ENCODE measurements around the gene KDM4D. TPM values are rescaled to one million over a fixed set of nuclear protein-coding genes. Genes with fewer than 3 reads are reported as not detected.

The KDM4D gene
- total RNA-seq, 2 experiments from 2014 or later = 0.89 to 0.90 TPM

- H3K27ac Mint-ChIP-seq = peak overlapping the region; percentile 12
- no peak overlapping the region for H3K4me3 Mint-ChIP-seq
- peaks cover 31% of the 10 kb centered on the region for H3K4me1 Mint-ChIP-seq (ENCODE audit: low read depth)
- ATAC-seq (no peak), DNase-seq (no peak)
- no peaks in the 10 kb centered on the region for H3K36me3 Mint-ChIP-seq (ENCODE audit: low read depth)
- H3K9me3 Mint-ChIP-seq (ENCODE audit: insufficient read depth) = no peaks in the 10 kb centered on the region
- ChIA-PET POLR2A (no interaction called here), CTCF (interaction anchor here (1.3 to 2.0 kb wide), 2 partner anchors 8 to 134 kb away, joined by 4 to 5 read pairs; partner anchors contain the start of gene SRSF8)
- H3K27me3 Mint-ChIP-seq (ENCODE audit: low read depth) = peaks cover 4% of the 10 kb centered on the region
These were observed 40.0 kb upstream of the KDM4D start for GRCh38 chr11:94933223-94934130.

DNA sequence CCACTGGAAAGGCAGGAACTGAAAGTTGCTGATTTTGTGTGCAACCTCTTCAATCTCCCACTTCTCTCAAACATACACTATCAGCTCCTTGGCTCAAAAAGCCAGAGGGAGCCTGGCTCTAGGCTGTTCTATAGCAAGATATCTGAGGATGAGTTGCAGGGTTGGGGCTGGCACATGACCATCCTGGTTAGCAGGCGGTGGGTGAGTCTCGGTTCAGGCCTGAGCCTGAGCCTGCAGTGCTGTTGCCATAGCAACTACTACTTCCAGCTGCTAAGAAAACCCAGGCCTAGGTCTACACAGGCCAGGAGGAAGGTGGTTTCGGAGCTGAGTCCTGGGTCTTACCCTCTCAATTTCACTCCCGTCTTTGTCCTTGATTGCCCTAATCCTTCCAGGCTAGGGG lies 39.1 kb upstream of the KDM4D start:
- ChIA-PET POLR2A (no interaction called here), CTCF (interaction anchor here (1.3 to 2.1 kb wide), 3 partner anchors 9 to 133 kb away, joined by 4 to 5 read pairs (median 5); partner anchors contain the start of gene SRSF8)
- DNase-seq (peak; percentile 31), ATAC-seq (peak; percentile 74)
- H3K36me3 Mint-ChIP-seq (ENCODE audit: low read depth) = no peaks in the 10 kb centered on the region
- H3K4me3 Mint-ChIP-seq = no peak overlapping the region
- H3K4me1 Mint-ChIP-seq (ENCODE audit: low read depth) = peaks cover 26% of the 10 kb centered on the region
- H3K27me3 Mint-ChIP-seq (ENCODE audit: low read depth) = peaks cover 8% of the 10 kb centered on the region
- no peaks in the 10 kb centered on the region for H3K9me3 Mint-ChIP-seq (ENCODE audit: insufficient read depth)
- peak overlapping the region; percentile 46 for H3K27ac Mint-ChIP-seq

DNA sequence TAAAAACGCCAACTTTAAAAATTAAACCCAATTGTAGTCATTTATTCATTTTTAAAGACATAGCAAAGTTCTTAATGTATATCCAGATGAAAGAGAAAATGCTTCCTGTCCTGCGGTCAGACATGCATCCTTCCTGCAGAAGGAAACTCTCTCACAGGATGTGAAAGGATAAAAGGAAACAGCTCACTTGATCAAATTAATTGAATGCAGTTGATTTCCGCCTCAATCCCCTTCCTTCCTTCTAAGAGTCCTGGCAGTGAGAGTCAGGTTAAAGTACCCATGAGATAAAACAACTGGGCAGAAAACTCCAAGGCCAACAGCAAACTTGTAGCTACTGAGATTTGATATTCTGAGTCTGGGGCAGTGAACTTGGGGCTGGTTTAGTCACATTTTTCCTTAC lies 38.7 kb upstream of the KDM4D start:
- Mint-ChIP-seq H3K27ac (peak overlapping the region; percentile 46), H3K4me1 (ENCODE audit: low read depth) (peaks cover 26% of the 10 kb centered on the region), H3K4me3 (no peak overlapping the region), H3K9me3 (ENCODE audit: insufficient read depth) (no peaks in the 10 kb centered on the region), H3K27me3 (ENCODE audit: low read depth) (peaks cover 8% of the 10 kb centered on the region), H3K36me3 (ENCODE audit: low read depth) (no peaks in the 10 kb centered on the region)
- DNase-seq (no peak), ATAC-seq (peak; percentile 48)
- ChIA-PET POLR2A (no interaction called here), CTCF (interaction anchor here (1.0 to 2.1 kb wide), 4 partner anchors 9 to 132 kb away, joined by 3 to 5 read pairs (median 4); partner anchors contain the start of gene SRSF8)

DNA sequence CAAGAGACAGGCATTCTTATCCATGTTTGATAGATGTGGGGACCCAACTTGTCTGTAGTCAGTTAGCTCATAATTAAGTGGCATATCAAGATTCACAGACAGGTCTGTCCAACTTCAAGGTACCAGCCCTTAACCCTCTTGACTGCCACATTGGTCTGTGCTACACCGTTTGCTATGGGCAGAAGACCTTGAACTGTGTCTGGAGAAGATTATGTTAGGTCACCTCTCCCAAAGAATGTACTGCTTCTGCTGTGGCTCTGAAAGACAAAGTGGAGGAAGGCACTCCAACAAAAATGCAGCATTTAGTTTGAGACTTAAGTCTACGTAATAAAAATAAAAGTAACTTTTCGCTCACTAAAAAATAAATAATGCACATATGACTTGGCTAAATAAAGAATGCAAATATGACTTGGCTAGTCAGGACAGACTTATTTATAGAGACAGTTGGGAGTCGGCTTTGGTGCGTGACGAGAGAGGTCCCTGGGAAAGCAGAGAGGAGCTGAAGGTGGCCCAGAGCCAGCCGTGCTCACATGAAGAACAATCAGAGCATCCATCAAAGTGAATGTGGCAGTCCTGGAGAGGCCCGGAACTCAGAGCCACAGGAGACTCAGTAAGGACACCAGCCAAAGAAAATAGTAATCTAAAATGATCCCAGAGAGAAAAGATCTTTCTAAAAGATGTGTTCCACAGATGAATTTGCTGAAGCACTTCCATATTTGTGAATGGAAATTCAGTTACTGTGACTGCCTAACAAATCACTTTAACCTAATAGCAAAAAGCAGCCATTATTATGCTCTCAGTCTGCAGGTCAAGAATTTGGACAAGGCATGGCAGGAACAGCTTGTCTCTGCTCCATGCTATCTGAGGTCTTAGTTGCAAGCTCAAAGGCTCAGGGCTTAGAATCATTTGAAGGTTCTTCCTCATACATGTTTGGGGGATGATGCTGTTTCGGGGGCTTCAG lies 35.1 kb upstream of the KDM4D start:
- POLR2A ChIA-PET = no interaction called here
- Mint-ChIP-seq H3K4me1 (ENCODE audit: low read depth) (peaks cover 24% of the 10 kb centered on the region), H3K4me3 (no peak overlapping the region), H3K27ac (no peak overlapping the region), H3K27me3 (ENCODE audit: low read depth) (peaks cover 8% of the 10 kb centered on the region), H3K9me3 (ENCODE audit: insufficient read depth) (no peaks in the 10 kb centered on the region), H3K36me3 (ENCODE audit: low read depth) (no peaks in the 10 kb centered on the region)
- ATAC-seq (no peak), DNase-seq (no peak)
- CTCF ChIA-PET = no interaction called here

- POLR2A ChIA-PET = no interaction called here
These were observed 34.2 kb upstream of the KDM4D start for GRCh38 chr11:94939346-94939745.

GRCh38 chr11:94941131-94941530 lies 32.4 kb upstream of the KDM4D start:
- Mint-ChIP-seq H3K9me3 (ENCODE audit: insufficient read depth) (no peaks in the 10 kb centered on the region), H3K27me3 (ENCODE audit: low read depth) (peaks cover 8% of the 10 kb centered on the region), H3K4me3 (no peak overlapping the region), H3K27ac (no peak overlapping the region), H3K36me3 (ENCODE audit: low read depth) (no peaks in the 10 kb centered on the region), H3K4me1 (ENCODE audit: low read depth) (no peaks in the 10 kb centered on the region)
- POLR2A ChIA-PET = no interaction called here
- CTCF ChIA-PET = no interaction called here
- no peak for ATAC-seq
- DNase-seq = no peak

More at GRCh38 chr11:94939346-94939745, 34.2 kb upstream of the KDM4D start:
- ATAC-seq (no peak), DNase-seq (no peak)
- H3K27me3 Mint-ChIP-seq (ENCODE audit: low read depth) = peaks cover 8% of the 10 kb centered on the region
- no peaks in the 10 kb centered on the region for H3K36me3 Mint-ChIP-seq (ENCODE audit: low read depth)
- H3K9me3 Mint-ChIP-seq (ENCODE audit: insufficient read depth) = no peaks in the 10 kb centered on the region
- no peak overlapping the region for H3K4me3 Mint-ChIP-seq
- no peak overlapping the region for H3K27ac Mint-ChIP-seq
- peaks cover 14% of the 10 kb centered on the region for H3K4me1 Mint-ChIP-seq (ENCODE audit: low read depth)
- CTCF ChIA-PET = no interaction called here

- no peak overlapping the region for H3K4me3 Mint-ChIP-seq
- no peaks in the 10 kb centered on the region for H3K9me3 Mint-ChIP-seq (ENCODE audit: insufficient read depth)
- CTCF ChIA-PET = no interaction called here
- H3K27ac Mint-ChIP-seq = no peak overlapping the region
- DNase-seq = no peak
- ATAC-seq = no peak
- POLR2A ChIA-PET = no interaction called here
- H3K4me1 Mint-ChIP-seq (ENCODE audit: low read depth) = no peaks in the 10 kb centered on the region
- H3K36me3 Mint-ChIP-seq (ENCODE audit: low read depth) = no peaks in the 10 kb centered on the region
- H3K27me3 Mint-ChIP-seq (ENCODE audit: low read depth) = peaks cover 5% of the 10 kb centered on the region
These were observed 26.7 kb upstream of the KDM4D start for GRCh38 chr11:94946812-94947211.

DNA sequence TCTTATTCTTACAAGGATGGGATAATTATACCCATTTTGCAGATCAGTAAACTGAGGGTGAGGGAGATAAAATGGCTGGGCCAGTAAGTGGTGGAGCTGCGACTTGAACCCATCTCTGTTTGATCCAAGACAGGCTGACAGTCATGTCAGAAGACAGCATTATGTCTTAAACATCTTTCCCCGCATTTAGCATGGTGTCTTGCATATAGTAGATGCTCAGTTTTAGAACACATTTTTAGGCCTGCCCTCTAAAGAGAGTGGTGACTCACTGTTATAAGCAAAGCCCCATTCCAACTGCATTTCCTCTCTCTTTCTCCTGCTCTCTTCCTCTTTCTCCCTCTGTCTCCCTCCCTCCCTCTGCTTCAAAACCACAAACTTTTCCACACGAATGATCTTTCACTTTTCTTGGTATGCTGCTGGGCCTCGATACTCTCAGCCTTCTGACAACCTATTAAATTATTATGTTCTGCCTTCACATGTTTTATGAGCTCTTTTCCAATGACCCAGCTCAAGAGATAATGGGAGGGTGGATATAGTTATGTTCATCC lies 25.4 kb upstream of the KDM4D start:
- Mint-ChIP-seq H3K9me3 (ENCODE audit: insufficient read depth) (no peaks in the 10 kb centered on the region), H3K27ac (no peak overlapping the region), H3K36me3 (ENCODE audit: low read depth) (no peaks in the 10 kb centered on the region), H3K4me1 (ENCODE audit: low read depth) (no peaks in the 10 kb centered on the region), H3K4me3 (no peak overlapping the region), H3K27me3 (ENCODE audit: low read depth) (peaks cover 5% of the 10 kb centered on the region)
- DNase-seq (no peak), ATAC-seq (no peak)
- POLR2A ChIA-PET = no interaction called here
- CTCF ChIA-PET = interaction anchor here (0.5 kb wide), 1 partner anchor 19 kb away, joined by 3 read pairs; no protein-coding TSS in a partner anchor

- CTCF ChIA-PET = interaction anchor here (0.9 kb wide), 1 partner anchor 30 kb away, joined by 3 read pairs; no protein-coding TSS in a partner anchor
These were observed 18.8 kb upstream of the KDM4D start for GRCh38 chr11:94954753-94955152.

DNA sequence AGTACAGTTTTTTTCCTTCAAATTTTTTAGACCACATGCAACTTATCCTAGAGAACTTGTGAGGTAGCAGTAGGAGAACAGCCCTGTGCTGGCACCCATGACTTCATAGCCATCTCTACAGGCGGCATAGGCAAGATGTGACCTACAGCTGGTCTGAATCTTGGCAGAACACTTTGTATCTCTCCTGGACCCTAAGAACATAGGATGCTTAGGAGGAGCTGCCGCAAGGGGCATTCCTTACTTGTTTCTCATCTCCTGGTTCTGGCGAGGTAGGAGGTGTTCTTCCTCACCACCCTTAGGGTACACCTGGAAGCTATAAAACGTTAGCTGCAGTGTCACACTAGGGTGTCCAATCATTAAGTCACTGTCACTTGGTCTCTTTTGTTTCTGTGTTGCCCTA lies 16.5 kb upstream of the KDM4D start:
- no peak overlapping the region for H3K27ac Mint-ChIP-seq
- CTCF ChIA-PET = interaction anchor here (0.6 to 1.2 kb wide), 2 partner anchors 60 to 132 kb away, joined by 3 read pairs; no protein-coding TSS in a partner anchor
- POLR2A ChIA-PET = no interaction called here
- no peaks in the 10 kb centered on the region for H3K9me3 Mint-ChIP-seq (ENCODE audit: insufficient read depth)
- no peak overlapping the region for H3K4me3 Mint-ChIP-seq
- DNase-seq = no peak
- peaks cover 12% of the 10 kb centered on the region for H3K36me3 Mint-ChIP-seq (ENCODE audit: low read depth)
- ATAC-seq = no peak
- H3K27me3 Mint-ChIP-seq (ENCODE audit: low read depth) = no peaks in the 10 kb centered on the region
- no peaks in the 10 kb centered on the region for H3K4me1 Mint-ChIP-seq (ENCODE audit: low read depth)

More at GRCh38 chr11:94954753-94955152, 18.8 kb upstream of the KDM4D start:
- no peak overlapping the region for H3K27ac Mint-ChIP-seq
- POLR2A ChIA-PET = interaction anchor here (1.2 kb wide), 1 partner anchor 31 kb away, joined by 3 read pairs; no protein-coding TSS in a partner anchor
- peaks cover 1% of the 10 kb centered on the region for H3K27me3 Mint-ChIP-seq (ENCODE audit: low read depth)
- no peaks in the 10 kb centered on the region for H3K9me3 Mint-ChIP-seq (ENCODE audit: insufficient read depth)
- H3K36me3 Mint-ChIP-seq (ENCODE audit: low read depth) = no peaks in the 10 kb centered on the region
- no peaks in the 10 kb centered on the region for H3K4me1 Mint-ChIP-seq (ENCODE audit: low read depth)
- H3K4me3 Mint-ChIP-seq = no peak overlapping the region
- peak; percentile 53 for ATAC-seq
- no peak for DNase-seq

GRCh38 chr11:94958121-94958696 lies 15.3 kb upstream of the KDM4D start:
- Mint-ChIP-seq H3K9me3 (ENCODE audit: insufficient read depth) (no peaks in the 10 kb centered on the region), H3K4me1 (ENCODE audit: low read depth) (no peaks in the 10 kb centered on the region), H3K4me3 (no peak overlapping the region), H3K27me3 (ENCODE audit: low read depth) (no peaks in the 10 kb centered on the region), H3K27ac (no peak overlapping the region), H3K36me3 (ENCODE audit: low read depth) (peaks cover 20% of the 10 kb centered on the region)
- CTCF ChIA-PET = no interaction called here
- POLR2A ChIA-PET = interaction anchor here (0.6 kb wide), 1 partner anchor 35 kb away, joined by 3 read pairs; no protein-coding TSS in a partner anchor
- DNase-seq = no peak
- no peak for ATAC-seq

All from activated CD8-positive, alpha-beta T cell treated with anti-CD3 and anti-CD28 coated beads, Interleukin-2, amount 10 ng/mL, durations not matched to agents 7 days and 5 days (primary cell).